GM12891 (cell line): ENCODE results near the gene WIPF1.

Experiments used
- PAX5 ChIP-seq: IDR thresholded peaks from 2 replicates; pipeline ENCODE4 v1.6.1; 2011; ENCODE audit warnings: low read length, moderate library complexity, mild to moderate bottlenecking; ENCODE audit not compliant: insufficient read depth, severe bottlenecking
- POLR2A ChIP-seq: IDR thresholded peaks from 2 replicates; pipeline ENCODE4 v1.6.1; 2011; ENCODE audit warnings: low read depth, low read length, control low read depth
- POLR2AphosphoS5 ChIP-seq: IDR thresholded peaks from 2 replicates; pipeline ENCODE4 v1.6.1; 2011; ENCODE audit warnings: low read depth, low read length, control low read depth
- POU2F2 ChIP-seq: IDR thresholded peaks from 2 replicates; pipeline ENCODE4 v1.6.1; 2011; ENCODE audit warnings: low read depth, mild to moderate bottlenecking, control low read depth, low read length, moderate library complexity
- SPI1 ChIP-seq: IDR thresholded peaks from 2 replicates; pipeline ENCODE4 v1.6.1; 2011; ENCODE audit warnings: low read depth, low read length, control low read depth
- TAF1 ChIP-seq: IDR thresholded peaks from 2 replicates; pipeline ENCODE4 v1.6.1; 2011; ENCODE audit warnings: low read depth, low read length, control low read depth

GRCh38 chr2:174606336-174606735, 8.7 kb upstream of the WIPF1 start:
- no peak for TF ChIP-seq POLR2A
- TF ChIP-seq POLR2AphosphoS5 = no peak
- TF ChIP-seq SPI1 = no peak
- no peak for TF ChIP-seq TAF1
- TF ChIP-seq POU2F2 = no peak
- no peak for TF ChIP-seq PAX5
